Limb (tissue), 2 donors: Measurements from ENCODE around the gene LGALS9.
"Not testable (repeated sequence)": the region's sequence is repeated elsewhere in the genome, so short reads cannot be mapped to it uniquely, and the experiment has no call there.

Experiments used
- DNase-seq, 2 donors: peaks; one replicate each; pipeline ENCODE4 v3.0.0-alpha.2; 2016; ENCODE audit errors: extremely low spot score in 2 of 2

The LGALS9 gene

GRCh38 chr17:27677191-27677590, 46.2 kb downstream of the LGALS9 start:
- no peak for DNase-seq

GRCh38 chr17:27686322-27686721, 55.3 kb downstream of the LGALS9 start:
- DNase-seq = not testable (repeated sequence)

GRCh38 chr17:27690882-27691281, 59.9 kb downstream of the LGALS9 start:
- no peak for DNase-seq

- not testable (repeated sequence) for DNase-seq
Measured at GRCh38 chr17:27695254-27695814, 64.3 kb downstream of the LGALS9 start.
